ENCODE data around the gene MYL12A. TPM values are rescaled to one million over a fixed set of nuclear protein-coding genes. Genes with fewer than 3 reads are reported as not detected.

Gene MYL12A
- total and polyA plus RNA-seq, 2 of the 8 experiments (the other 6 are each of a cell fraction or from before 2014, with no cell fraction given), result 188 to 247 TPM

GRCh38 chr18:3224223-3224622 lies 23.4 kb upstream of the MYL12A start:
- Histone ChIP-seq H2BK120ac (replicated peaks; ENCODE audit: low read depth, low read length) (no peak overlapping the region), H3K36me3 (ENCODE audit: control insufficient read depth in 2 of 4, insufficient read depth in 4 of 4, low read length in 3 of 4) (no peaks in the 10 kb centered on the region), H3K23ac (ENCODE audit: insufficient read length) (no peak overlapping the region), H3K4me3 (ENCODE audit: extremely low read depth in 1 of 4, insufficient read depth in 2 of 4, low read depth in 3 of 4, low read length in 4 of 4) (no peak overlapping the region), H3K79me1 (ENCODE audit: low read depth, low read length) (no peaks in the 10 kb centered on the region), H3K27me3 (replicated peaks in 1 of 4; ENCODE audit: control insufficient read depth in 3 of 4, extremely low read depth in 1 of 4, insufficient read depth in 3 of 4, low read length in 3 of 4) (no peaks in the 10 kb centered on the region; a peak in 1 of 7 replicates), H2BK20ac (ENCODE audit: low read length) (no peak overlapping the region), H3K9me3 (ENCODE audit: insufficient read depth in 2 of 2, low read depth in 1 of 2, low read length in 1 of 2) (no peaks in the 10 kb centered on the region), H4K8ac (ENCODE audit: extremely low read depth, insufficient read depth, low read length) (no peak overlapping the region), H3K9ac (replicated peaks in 1 of 4; ENCODE audit: extremely low read depth in 1 of 4, low read depth in 3 of 4, low read length in 3 of 4) (no peak overlapping the region), H3K4me1 (replicated peaks in 1 of 4; ENCODE audit: control insufficient read depth in 3 of 4, insufficient read depth in 4 of 4, low read length in 3 of 4) (peaks cover 0 to 4% (median 0%) of the 10 kb centered on the region in 4 experiments; a peak in 2 of 7 replicates), H4K91ac (replicated peaks; ENCODE audit: insufficient read length, low read length) (no peak overlapping the region), H2AK5ac (ENCODE audit: low read depth, low read length) (no peak overlapping the region), H3K27ac (ENCODE audit: low read depth, low read length) (no peak overlapping the region), H3K4ac (replicated peaks; ENCODE audit: insufficient read length, low read depth, low read length) (no peak overlapping the region), H2BK12ac (ENCODE audit: low read depth, low read length) (no peak overlapping the region), H4K20me1 (replicated peaks in 1 of 2; ENCODE audit: control insufficient read depth in 1 of 2, insufficient read depth in 2 of 2, low read length in 2 of 2) (no peaks in the 10 kb centered on the region), H3K23me2 (ENCODE audit: low read depth, low read length) (no peaks in the 10 kb centered on the region), H3K4me2 (ENCODE audit: insufficient read depth in 1 of 2, low read depth in 2 of 2, low read length in 2 of 2) (no peak overlapping the region), H3K14ac (ENCODE audit: insufficient read length) (no peak overlapping the region), H4K5ac (ENCODE audit: insufficient read length, low read depth, low read length) (no peak overlapping the region), H3K56ac (replicated peaks; ENCODE audit: insufficient read length, low read depth, low read length) (no peak overlapping the region), H2BK5ac (ENCODE audit: low read depth, low read length) (no peak overlapping the region), H2AFZ (ENCODE audit: low read length) (no peak overlapping the region), H3K18ac (ENCODE audit: extremely low read depth, low read length) (no peak overlapping the region), H3K79me2 (ENCODE audit: control insufficient read depth in 1 of 2, insufficient read depth in 2 of 2, low read length in 2 of 2) (no peaks in the 10 kb centered on the region), H2BK15ac (ENCODE audit: low read length) (no peak overlapping the region)
- CTCF ChIA-PET (ENCODE audit: partially characterized antibody), result interaction anchor here (0.6 to 1.3 kb wide), 2 partner anchors 13 to 161 kb away, joined by 3 to 4 read pairs; no protein-coding TSS in a partner anchor
- POLR2A ChIA-PET (ENCODE audit: partially characterized antibody), result no interaction called here
- no peak for FAIRE-seq
- no peak for TF ChIP-seq TEAD4 (IDR thresholded peaks at IDR 0.05; ENCODE audit: low read depth, low read length)
- TF ChIP-seq USF2 (IDR thresholded peaks at IDR 0.05; ENCODE audit: low read length), result no peak
- no peak for TF ChIP-seq CBX8 (IDR thresholded peaks at IDR 0.05; ENCODE audit: borderline replicate concordance, low read depth, low read length)
- TF ChIP-seq CHD1 (IDR thresholded peaks at IDR 0.05; ENCODE audit: low read depth, low read length), result no peak
- TF ChIP-seq TCF12 (IDR thresholded peaks at IDR 0.05; ENCODE audit: low read depth, low read length), result no peak
- no peak for TF ChIP-seq HDAC2 (IDR thresholded peaks at IDR 0.05; ENCODE audit: borderline replicate concordance in 1 of 2, low read depth in 2 of 2, low read length in 2 of 2)
- no peak for TF ChIP-seq E2F6 (IDR thresholded peaks at IDR 0.05)
- no peak for TF ChIP-seq NRF1 (IDR thresholded peaks at IDR 0.05; ENCODE audit: low read depth, low read length)
- TF ChIP-seq CREB1 (IDR thresholded peaks at IDR 0.05), result no peak
- TF ChIP-seq KDM4A (IDR thresholded peaks at IDR 0.05; ENCODE audit: low read depth, low read length, severe bottlenecking), result no peak
- 89% methylated on average over 3 of the region's 3 CpGs; no CpG with 5 or more reads in 1 of the 2 experiments for WGBS, 2 experiments (ENCODE audit: extremely low coverage in 1 of 2, insufficient coverage in 1 of 2, insufficient read length in 1 of 2, insufficient replicate concordance in 2 of 2, low coverage in 1 of 2, low lambda C conversion rate in 2 of 2, missing lambda C conversion rate in 1 of 2)
- no peak for DNase-seq (ENCODE audit: low read depth in 1 of 2, low spot score in 2 of 2)
